ENCODE data around the gene VPS8.

- TF ChIP-seq CTCF (IDR thresholded peaks at IDR 0.05; ENCODE audit: insufficient read depth, low read length, poor library complexity, severe bottlenecking) (no peak), EZH2phosphoT487 (conservative IDR thresholded peaks at IDR 0.05; ENCODE audit: low read length) (no peak)
Observed at GRCh38 chr3:184789314-184789998, 22.5 kb upstream of the VPS8 start.

Measured in SU-DHL-6 (cell line).